ENCODE results near the gene KLF13. TPM values are rescaled to one million over a fixed set of nuclear protein-coding genes. Genes with fewer than 3 reads are reported as not detected.

The KLF13 gene
- total RNA-seq, 2 donors from 2014 or later = 68.9 to 92.3 TPM

- no peak for DNase-seq
- peaks cover 6% of the 10 kb centered on the region for H3K4me1 ChIP-seq
Measured at GRCh38 chr15:31390029-31390428, 63.4 kb downstream of the KLF13 start.

GRCh38 chr15:31390777-31391486 lies 64.3 kb downstream of the KLF13 start:
- peak; percentile 23 for DNase-seq
- intact Hi-C loops (cut with DNase I) = loop anchor here (5.0 kb wide), 1 partner anchor 64 kb away; the partner anchor contains the start of gene KLF13
- H3K4me3 ChIP-seq = peak overlapping the region; percentile 65

More at GRCh38 chr15:31390029-31390428, 63.4 kb downstream of the KLF13 start:
- intact Hi-C loops (cut with DNase I) = loop anchor here (5.0 kb wide), 1 partner anchor 63 kb away; the partner anchor contains the start of gene KLF13
- Histone ChIP-seq H3K9ac (ENCODE audit: low read depth in 2 of 2, low read length in 2 of 2) (no peak overlapping the region), H3K9me3 (no peaks in the 10 kb centered on the region), H3K4me3 (no peak overlapping the region), H3K27ac (no peak overlapping the region), H3K36me3 (no peaks in the 10 kb centered on the region), H3K27me3 (no peaks in the 10 kb centered on the region)
- TF ChIP-seq CTCF (IDR thresholded peaks at IDR 0.05) = no peak

GRCh38 chr15:31391687-31392671 lies 65.3 kb downstream of the KLF13 start:
- H3K4me3 ChIP-seq = peak overlapping the region; percentile 65
- peak overlapping the region; percentile 85 for H3K27ac ChIP-seq
- intact Hi-C loops (cut with DNase I) = loop anchor here (5.0 kb wide), 1 partner anchor 65 kb away; the partner anchor contains the start of gene KLF13
- peaks cover 6% of the 10 kb centered on the region for H3K4me1 ChIP-seq
- H3K27me3 ChIP-seq = no peaks in the 10 kb centered on the region
- H3K9me3 ChIP-seq = no peaks in the 10 kb centered on the region
- no peak for TF ChIP-seq CTCF (IDR thresholded peaks at IDR 0.05)
- peak; percentile 90 for DNase-seq
- no peaks in the 10 kb centered on the region for H3K36me3 ChIP-seq
- H3K9ac ChIP-seq (ENCODE audit: low read depth in 2 of 2, low read length in 2 of 2) = peak overlapping the region; percentile 83 to 85

More at GRCh38 chr15:31390777-31391486, 64.3 kb downstream of the KLF13 start:
- Histone ChIP-seq H3K27ac (no peak overlapping the region), H3K4me1 (peaks cover 6% of the 10 kb centered on the region), H3K27me3 (no peaks in the 10 kb centered on the region), H3K9ac (ENCODE audit: low read depth in 2 of 2, low read length in 2 of 2) (no peak overlapping the region), H3K9me3 (no peaks in the 10 kb centered on the region), H3K36me3 (no peaks in the 10 kb centered on the region)
- no peak for TF ChIP-seq CTCF (IDR thresholded peaks at IDR 0.05)

GRCh38 chr15:31392761-31393401 lies 66.2 kb downstream of the KLF13 start:
- TF ChIP-seq CTCF (IDR thresholded peaks at IDR 0.05) = no peak
- H3K4me1 ChIP-seq = peaks cover 2% of the 10 kb centered on the region
- DNase-seq = peak; percentile 52
- H3K36me3 ChIP-seq = no peaks in the 10 kb centered on the region
- peak overlapping the region; percentile 83 to 85 for H3K9ac ChIP-seq (ENCODE audit: low read depth in 2 of 2, low read length in 2 of 2)
- peak overlapping the region; percentile 65 for H3K4me3 ChIP-seq
- no peaks in the 10 kb centered on the region for H3K9me3 ChIP-seq
- H3K27ac ChIP-seq = peak overlapping the region; percentile 85
- H3K27me3 ChIP-seq = no peaks in the 10 kb centered on the region
- intact Hi-C loops (cut with DNase I) = loop anchor here (5.0 kb wide), 1 partner anchor 66 kb away; the partner anchor contains the start of gene KLF13
